SK-N-SH (cell line): Measurements from ENCODE around the gene PXDN. TPM values are rescaled to one million over a fixed set of nuclear protein-coding genes. Genes with fewer than 3 reads are reported as not detected.

Source experiments
- CTCF ChIA-PET: fragments of 300-600, 350-600 bp; formaldehyde crosslinking; extraction: SDS; loops from one replicate; lab custom pipeline; 2021; lab: Yijun Ruan, JAX
- POLR2A ChIA-PET: fragments of 350-600 bp; sonication (Branson Sonifier 250); formaldehyde crosslinking; extraction: SDS; loops from one replicate; lab custom pipeline; 2020; ENCODE audit warnings: antibody characterized with exemption, inconsistent platforms; lab: Yijun Ruan, JAX
- DNase-seq: peaks from one replicate; pipeline ENCODE4 v3.0.0; 2012
- H2AFZ ChIP-seq: fragments of 200-600 bp; sonication (generic); 2 replicates; pipeline ENCODE4 v1.8.1; 2016; ENCODE audit warnings: antibody characterized with exemption, mild to moderate bottlenecking, low read depth
- H3F3A ChIP-seq: fragments of 200-600 bp; sonication (generic); replicated peaks from 2 replicates; pipeline ENCODE3; 2016; ENCODE audit warnings: antibody characterized with exemption, mild to moderate bottlenecking; ENCODE audit not compliant: insufficient read depth
- H3K27ac ChIP-seq, 2 experiments: fragments of 200-500 bp in 1 of 2; fragments of 200-600 bp in 1 of 2; sonication (Bioruptor generic) in 1 of 2; sonication (generic), shearing (Covaris generic) in 1 of 2; 2 replicates each; pipeline versions ENCODE4 v1.5.1 to v1.6.1; 2014 to 2016; ENCODE audit warnings: low read depth in 2 of 2, inconsistent platforms in 1 of 2, low read length in 1 of 2, mild to moderate bottlenecking in 1 of 2, mixed read lengths in 1 of 2
- H3K27me3 ChIP-seq: fragments of 200-600 bp; sonication (generic), shearing (Covaris generic); 2 replicates; pipeline ENCODE4 v1.6.1; 2016; ENCODE audit warnings: mixed run types; ENCODE audit not compliant: insufficient read depth
- H3K36me3 ChIP-seq, 2 experiments: fragments of 200-500 bp in 1 of 2; fragments of 200-600 bp in 1 of 2; sonication (Bioruptor generic) in 1 of 2; sonication (generic) in 1 of 2; replicated peaks in 1 of 2; 2 replicates each; pipeline versions ENCODE3 to v1.5.1; 2014 to 2016; ENCODE audit warnings: low read length in 1 of 2, mild to moderate bottlenecking in 1 of 2; ENCODE audit not compliant: insufficient read depth in 2 of 2, control insufficient read depth in 1 of 2
- H3K4me1 ChIP-seq, 2 experiments: fragments of 200-500 bp in 1 of 2; fragments of 200-600 bp in 1 of 2; sonication (Bioruptor generic) in 1 of 2; sonication (generic), shearing (Covaris generic) in 1 of 2; 2 replicates each; pipeline versions ENCODE4 v1.5.1 to v1.6.1; 2014 to 2016; ENCODE audit warnings: low read depth in 1 of 2, low read length in 1 of 2, mixed run types in 1 of 2; ENCODE audit not compliant: insufficient read depth in 2 of 2, control insufficient read depth in 1 of 2
- H3K4me2 ChIP-seq: fragments of 200-600 bp; sonication (generic), shearing (Covaris generic); 2 replicates; pipeline ENCODE4 v1.6.1; 2017; ENCODE audit warnings: mixed run types
- H3K4me3 ChIP-seq, 2 experiments: fragments of 200-500 bp in 1 of 2; fragments of 200-600 bp in 1 of 2; sonication (Bioruptor generic) in 1 of 2; sonication (generic), shearing (Covaris generic) in 1 of 2; 2 replicates each; pipeline versions ENCODE4 v1.5.1 to v1.8.1; 2014 to 2016; ENCODE audit warnings: low read depth in 2 of 2, inconsistent platforms in 1 of 2, low read length in 1 of 2, mild to moderate bottlenecking in 1 of 2, mixed read lengths in 1 of 2, moderate library complexity in 1 of 2
- H3K79me2 ChIP-seq: fragments of 200-600 bp; sonication (generic); 2 replicates; pipeline ENCODE4 v1.8.1; 2017; ENCODE audit warnings: mild to moderate bottlenecking; ENCODE audit not compliant: insufficient read depth
- H3K9ac ChIP-seq: fragments of 200-600 bp; sonication (generic); 2 replicates; pipeline ENCODE4 v1.6.1; 2017; ENCODE audit warnings: mixed run types
- H3K9me2 ChIP-seq: fragments of 200-600 bp; sonication (generic); 2 replicates; pipeline ENCODE4 v1.6.1; 2017; ENCODE audit warnings: mixed run types
- H3K9me3 ChIP-seq: fragments of 200-600 bp; sonication (generic); 2 replicates; pipeline ENCODE4 v1.6.1; 2017; ENCODE audit warnings: mixed run types, mild to moderate bottlenecking, moderate library complexity
- H4K20me1 ChIP-seq: fragments of 200-600 bp; sonication (generic); 2 replicates; pipeline ENCODE4 v1.6.1; 2017; ENCODE audit warnings: mild to moderate bottlenecking, mixed run types; ENCODE audit not compliant: insufficient read depth
- CHD2 ChIP-seq: fragments of 150-350 bp; IDR thresholded peaks from 2 replicates; pipeline ENCODE4 v1.6.1; 2018; ENCODE audit warnings: low read length; ENCODE audit not compliant: partially characterized antibody
- CTCF ChIP-seq: fragments of 200-600 bp; sonication (generic); IDR thresholded peaks from 2 replicates; pipeline ENCODE4 v1.6.1; 2017; ENCODE audit warnings: antibody characterized with exemption, mild to moderate bottlenecking, moderate library complexity
- ELF1 ChIP-seq: IDR thresholded peaks from 2 replicates; pipeline ENCODE4 v1.4.0; 2012
- EZH2phosphoT487 ChIP-seq: fragments of 200-600 bp; sonication (generic); IDR thresholded peaks from 2 replicates; pipeline ENCODE4 v1.6.1; 2017; ENCODE audit warnings: low read depth, mixed run types, mild to moderate bottlenecking, antibody characterized with exemption, moderate library complexity, borderline replicate concordance
- FOXJ3 ChIP-seq: sonication (generic); formaldehyde crosslinking; IDR thresholded peaks from 2 replicates; pipeline ENCODE4 v1.5.1; 2020; ENCODE audit warnings: mild to moderate bottlenecking, missing genetic modification reagents
- FOXM1 ChIP-seq: IDR thresholded peaks from 2 replicates; pipeline ENCODE4 v1.4.0; 2012; ENCODE audit warnings: low read depth, mild to moderate bottlenecking
- GABPA ChIP-seq: IDR thresholded peaks from 2 replicates; pipeline ENCODE4 v1.4.0; 2012; ENCODE audit warnings: low read depth, mild to moderate bottlenecking
- GATA2 ChIP-seq: sonication (generic); formaldehyde crosslinking; IDR thresholded peaks from 2 replicates; pipeline ENCODE4 v1.5.0; 2020; ENCODE audit warnings: mild to moderate bottlenecking, missing genetic modification reagents
- IRF3 ChIP-seq: fragments of 150-350 bp; IDR thresholded peaks from 2 replicates; pipeline ENCODE4 v1.6.1; 2016; ENCODE audit warnings: mild to moderate bottlenecking, low read depth, low read length
- JUND ChIP-seq: IDR thresholded peaks from 2 replicates; pipeline ENCODE4 v1.4.0; 2012
- MAX ChIP-seq: IDR thresholded peaks from 2 replicates; pipeline ENCODE4 v1.4.0; 2012; ENCODE audit warnings: low read depth
- MEF2A ChIP-seq: IDR thresholded peaks from 2 replicates; pipeline ENCODE4 v1.4.0; 2012; ENCODE audit warnings: low read depth, borderline replicate concordance
- MXI1 ChIP-seq: IDR thresholded peaks from 2 replicates; pipeline ENCODE4 v1.6.1; 2012; ENCODE audit warnings: mild to moderate bottlenecking, low read depth, low read length, improper control_type of control experiment
- NRF1 ChIP-seq: IDR thresholded peaks from 2 replicates; pipeline ENCODE4 v1.6.1; 2012; ENCODE audit warnings: low read depth, mild to moderate bottlenecking, low read length
- PBX3 ChIP-seq: IDR thresholded peaks from 2 replicates; pipeline ENCODE4; 2012
- POLR2AphosphoS5 ChIP-seq: IDR thresholded peaks from 2 replicates; pipeline ENCODE4 v1.6.1; 2012; ENCODE audit warnings: low read depth, low read length
- RAD21 ChIP-seq: IDR thresholded peaks from 2 replicates; pipeline ENCODE4 v1.6.1; 2012; ENCODE audit warnings: mild to moderate bottlenecking, low read length
- RCOR1 ChIP-seq: fragments of 150-350 bp; IDR thresholded peaks from 2 replicates; pipeline ENCODE4 v1.6.1; 2017; ENCODE audit warnings: antibody characterized with exemption, low read length
- RFX5 ChIP-seq: IDR thresholded peaks from 2 replicates; pipeline ENCODE4 v1.6.1; 2012; ENCODE audit warnings: mild to moderate bottlenecking, improper control_type of control experiment, low read length
- SIN3A ChIP-seq: IDR thresholded peaks from 2 replicates; pipeline ENCODE4 v1.6.1; 2012; ENCODE audit warnings: low read depth, mild to moderate bottlenecking, low read length, moderate library complexity, borderline replicate concordance
- SMC3 ChIP-seq: IDR thresholded peaks from 2 replicates; pipeline ENCODE4 v1.6.1; 2012; ENCODE audit warnings: low read depth, low read length, improper control_type of control experiment
- TAF1 ChIP-seq: IDR thresholded peaks from 2 replicates; pipeline ENCODE4 v1.6.1; 2012; ENCODE audit warnings: low read depth, mild to moderate bottlenecking, low read length, moderate library complexity, borderline replicate concordance
- TCF12 ChIP-seq: IDR thresholded peaks from 2 replicates; pipeline ENCODE4 v1.4.0; 2012
- TEAD4 ChIP-seq: IDR thresholded peaks from 2 replicates; pipeline ENCODE4 v1.4.0; 2012; ENCODE audit warnings: mild to moderate bottlenecking, borderline replicate concordance; ENCODE audit not compliant: insufficient read depth
- USF1 ChIP-seq: IDR thresholded peaks from 2 replicates; pipeline ENCODE4 v1.4.0; 2012; ENCODE audit warnings: low read depth, borderline replicate concordance
- YY1 ChIP-seq: IDR thresholded peaks from 2 replicates; pipeline ENCODE4 v1.4.0; 2012; ENCODE audit warnings: low read depth, mild to moderate bottlenecking
- ZBTB33 ChIP-seq: IDR thresholded peaks from 2 replicates; pipeline ENCODE4 v1.4.0; 2012; ENCODE audit warnings: low read depth, borderline replicate concordance
- WGBS: methylation state at CpG from one replicate; pipeline ENCODE4 v1.1.6; 2017; ENCODE audit warnings: low lambda C conversion rate; 5-methylcytosine and 5-hydroxymethylcytosine counted together
- polyA plus RNA-seq, 3 experiments: library from polyadenylated mRNA; depleted of rRNA; stranded (reverse); fragments of >200 nt; gene quantifications; 2 replicates each; pipeline ENCODE4 v1.2.3, GENCODE V29; 2012

PXDN gene
- polyA plus RNA-seq, 1 of the 3 experiments (the other 2 are of a cell fraction), result 146 TPM

GRCh38 chr2:1593371-1594122, 150.8 kb downstream of the PXDN start:
- H3K27ac ChIP-seq, result peak overlapping the region; percentile 67 to 81
- H3K4me1 ChIP-seq, result peaks cover 14 to 50% of the 10 kb centered on the region in 2 experiments; a peak in 2 of 4 replicates
- no peaks in the 10 kb centered on the region for H3K79me2 ChIP-seq
- peak overlapping the region; percentile 67 for H2AFZ ChIP-seq
- H3K27me3 ChIP-seq, result no peaks in the 10 kb centered on the region
- H3K9me2 ChIP-seq, result no peaks in the 10 kb centered on the region
- DNase-seq, result peak; percentile 99
- ChIA-PET POLR2A (interaction anchor here (0.5 to 1.8 kb wide), 9 partner anchors 12 to 1993 kb away, joined by 3 to 5 read pairs (median 4); partner anchors contain the start of gene PXDN), CTCF (interaction anchor here (0.6 to 8.1 kb wide), 21 partner anchors 10 to 225 kb away, joined by 3 to 122 read pairs (median 5); no protein-coding TSS in a partner anchor)
- WGBS, result 12% methylated on average over 14 of the region's 15 CpGs
- H3K4me2 ChIP-seq, result peak overlapping the region; percentile 67
- H3F3A ChIP-seq, result peaks cover 17% of the 10 kb centered on the region
- peak overlapping the region; percentile 36; the same call in 1 of the 2 replicates for H3K9ac ChIP-seq
- H3K4me3 ChIP-seq, result no peak overlapping the region
- H3K9me3 ChIP-seq, result no peaks in the 10 kb centered on the region
- no peaks in the 10 kb centered on the region for H4K20me1 ChIP-seq
- no peaks in the 10 kb centered on the region for H3K36me3 ChIP-seq
- TF ChIP-seq TEAD4, result no peak; the same call in 1 of the 2 replicates
- peak; percentile 96 for TF ChIP-seq FOXJ3
- peak; percentile 99 for TF ChIP-seq RCOR1
- peak; percentile 100 for TF ChIP-seq MXI1
- TF ChIP-seq GATA2 (CRISPR knock-in tag), result peak; percentile 67
- no peak for TF ChIP-seq JUND
- peak; percentile 37 for TF ChIP-seq RAD21
- no peak for TF ChIP-seq YY1
- TF ChIP-seq SMC3, result no peak
- TF ChIP-seq EZH2phosphoT487, result no peak
- no peak for TF ChIP-seq FOXM1
- no peak for TF ChIP-seq CTCF
- TF ChIP-seq TCF12, result peak; percentile 98
- peak; percentile 81 for TF ChIP-seq MAX
- TF ChIP-seq NRF1, result no peak
- no peak for TF ChIP-seq TAF1
- TF ChIP-seq CHD2, result peak; percentile 90
- TF ChIP-seq GABPA, result no peak
- no peak for TF ChIP-seq IRF3
- TF ChIP-seq PBX3, result no peak; the same call in 1 of the 2 replicates
- TF ChIP-seq RFX5, result no peak
- TF ChIP-seq ZBTB33, result no peak
- TF ChIP-seq SIN3A, result peak; percentile 60; the same call in 1 of the 2 replicates
- no peak for TF ChIP-seq MEF2A
- peak; percentile 75 for TF ChIP-seq POLR2AphosphoS5
- TF ChIP-seq ELF1, result no peak
- TF ChIP-seq USF1, result no peak
